Right lung (tissue), 5 donors: Measurements from ENCODE around the gene ACKR4. TPM values are rescaled to one million over a fixed set of nuclear protein-coding genes. Genes with fewer than 3 reads are reported as not detected.
"Not testable (repeated sequence)": the region's sequence is repeated elsewhere in the genome, so short reads cannot be mapped to it uniquely, and the experiment has no call there.

Experiments
- DNase-seq, 2 donors: peaks; one replicate each; pipeline ENCODE4 v3.0.0-alpha.2; 2013
- polyA plus RNA-seq, 5 donors: library from polyadenylated mRNA; unstranded; fragments of 120-200 nt; gene quantifications; one replicate each; pipeline versions ENCODE4 v1.2.1 to v1.2.3, GENCODE V29; 2013; ENCODE audit warnings: inconsistent platforms in 1 of 5, low replicate concordance in 1 of 5; ENCODE audit not compliant: insufficient read length in 5 of 5, insufficient read depth in 1 of 5

Gene ACKR4
- polyA plus RNA-seq, 5 donors: 1.0 to 2.6 (median 1.4) TPM

DNA sequence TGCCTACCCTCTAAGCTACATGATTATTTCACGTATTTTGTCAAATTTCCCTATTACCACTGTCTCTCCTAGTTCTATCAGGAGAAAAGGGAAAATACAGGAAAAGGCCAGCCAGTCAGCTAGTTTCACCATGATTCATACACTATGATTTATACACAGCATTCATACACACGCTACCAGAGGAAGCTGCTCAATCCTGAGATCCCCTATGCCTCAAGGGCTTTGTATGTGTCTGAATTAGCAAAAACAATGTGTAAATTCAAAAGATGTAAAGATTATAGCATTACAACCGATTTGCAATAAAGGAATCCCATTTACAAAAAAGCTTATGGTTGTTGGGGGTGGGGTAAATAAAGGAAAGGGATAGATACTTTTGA, 3.1 kb upstream of the ACKR4 start:
- DNase-seq: no peak

DNA sequence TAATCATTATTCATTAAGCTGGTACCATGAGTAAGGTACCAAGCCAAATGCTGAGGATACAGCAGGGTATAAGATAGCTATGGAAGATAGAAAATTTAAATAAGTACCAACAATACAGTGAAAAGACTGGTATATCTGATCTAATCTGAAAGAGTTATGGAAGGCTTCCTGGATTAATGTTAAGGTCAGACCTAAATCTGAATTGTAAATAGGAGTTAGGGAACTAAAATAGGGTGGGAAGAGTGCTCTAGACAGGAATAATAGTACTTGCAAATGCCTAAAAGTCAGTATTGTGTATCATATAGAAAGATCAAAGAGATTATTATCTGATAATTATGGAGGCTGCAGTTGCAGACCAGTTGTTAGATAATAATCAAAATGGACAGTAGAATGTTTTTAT, 2.6 kb upstream of the ACKR4 start:
- no peak for DNase-seq

DNA sequence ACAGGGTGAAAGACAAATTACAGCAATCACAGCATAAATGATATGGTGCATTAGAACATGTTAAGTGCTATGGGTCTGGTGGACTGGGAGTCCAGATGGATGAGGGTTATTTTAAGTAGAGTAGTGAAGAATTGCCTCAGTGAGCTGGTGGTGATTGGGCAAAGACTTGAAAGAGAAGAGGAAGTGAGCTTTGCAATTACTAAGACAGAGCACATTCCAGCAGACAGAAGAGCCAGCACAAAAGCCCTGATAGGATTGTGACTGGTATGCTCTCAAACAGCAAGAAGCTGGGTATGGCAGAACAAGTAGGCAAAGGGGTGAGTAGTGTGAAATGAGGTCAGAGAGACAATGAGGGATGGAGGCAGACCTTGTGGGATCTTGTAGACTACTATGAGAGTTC, 2.1 kb upstream of the ACKR4 start:
- DNase-seq: no peak

DNA sequence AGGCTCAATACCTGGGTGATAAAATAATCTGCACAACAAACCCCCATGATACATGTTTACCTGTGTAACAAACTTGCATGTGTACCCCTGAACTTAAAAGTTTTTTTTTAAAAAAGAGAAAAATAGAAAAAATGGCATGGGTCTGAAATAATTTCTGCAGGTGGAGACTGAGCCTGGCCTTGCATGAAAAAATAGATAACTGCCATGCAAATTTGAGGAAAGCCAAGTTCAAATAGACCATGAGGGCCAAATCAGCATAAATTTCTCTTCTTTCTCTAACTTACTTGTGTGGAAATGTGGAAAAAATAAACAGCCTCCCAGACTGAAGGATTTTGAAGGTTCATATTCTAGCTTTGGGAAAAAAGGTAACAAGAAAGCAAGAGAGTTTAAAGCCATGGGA, 744 bp upstream of the ACKR4 start:
- no peak for DNase-seq

DNA sequence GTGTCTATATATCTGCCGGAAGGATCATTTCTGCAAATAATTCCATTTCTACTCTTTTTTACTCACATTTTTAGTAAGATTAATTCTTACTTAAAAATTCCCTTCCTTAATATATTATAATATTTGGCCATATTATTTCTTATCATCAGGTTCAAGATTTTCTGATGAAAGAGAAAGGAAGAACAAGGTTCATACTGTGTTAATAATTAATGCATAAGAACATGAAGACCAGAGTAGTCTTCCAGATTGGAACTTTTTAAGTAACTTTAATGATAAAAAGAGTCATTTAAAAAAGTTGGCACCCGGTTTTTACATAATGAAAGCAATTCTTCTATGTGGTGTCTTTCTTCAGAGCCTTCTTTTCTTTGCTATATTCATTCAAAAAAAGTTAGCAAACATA, 590 bp downstream of the ACKR4 start:
- DNase-seq: no peak

DNA sequence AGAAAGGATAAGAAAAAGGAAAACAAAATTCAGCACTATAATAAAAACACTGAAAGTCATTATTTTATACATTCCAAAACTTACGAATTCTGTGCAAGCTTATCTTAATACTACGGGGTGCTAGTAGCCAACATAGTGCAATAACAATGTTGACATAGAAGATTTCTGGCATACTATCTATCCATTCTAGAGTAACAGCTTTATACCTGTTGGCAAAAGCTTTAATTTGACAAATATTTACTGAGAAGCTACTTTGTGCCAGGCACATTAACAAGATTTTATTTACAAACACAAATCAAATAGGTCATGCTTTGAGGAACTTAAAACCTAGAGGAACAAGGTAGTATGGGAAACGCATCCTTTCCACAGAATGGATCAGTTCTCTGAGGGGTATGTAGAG, 1.1 kb downstream of the ACKR4 start:
- no peak for DNase-seq

DNA sequence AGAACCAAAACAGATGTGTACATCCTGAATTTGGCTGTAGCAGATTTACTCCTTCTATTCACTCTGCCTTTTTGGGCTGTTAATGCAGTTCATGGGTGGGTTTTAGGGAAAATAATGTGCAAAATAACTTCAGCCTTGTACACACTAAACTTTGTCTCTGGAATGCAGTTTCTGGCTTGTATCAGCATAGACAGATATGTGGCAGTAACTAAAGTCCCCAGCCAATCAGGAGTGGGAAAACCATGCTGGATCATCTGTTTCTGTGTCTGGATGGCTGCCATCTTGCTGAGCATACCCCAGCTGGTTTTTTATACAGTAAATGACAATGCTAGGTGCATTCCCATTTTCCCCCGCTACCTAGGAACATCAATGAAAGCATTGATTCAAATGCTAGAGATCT, 3.5 kb downstream of the ACKR4 start:
- not testable (repeated sequence) for DNase-seq

DNA sequence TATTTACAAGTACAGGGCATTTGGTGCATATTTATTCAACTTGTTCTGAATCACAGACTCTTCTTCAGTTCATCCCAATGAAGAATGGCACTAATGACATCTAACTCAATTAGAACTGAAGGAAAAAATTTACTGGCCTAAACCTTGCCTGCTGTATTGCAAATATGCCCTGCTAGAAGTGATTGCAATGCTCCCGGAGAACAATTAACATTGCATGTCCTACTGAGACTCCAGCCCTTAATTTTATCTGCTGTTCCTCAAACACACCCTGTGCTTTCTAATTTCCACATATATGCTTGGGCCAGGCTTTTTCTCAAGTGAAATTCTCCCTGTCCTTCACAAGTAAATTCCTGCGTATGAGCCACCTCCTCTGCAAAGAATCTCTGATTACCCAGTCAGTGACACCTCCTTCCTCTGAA, 8.3 kb downstream of the ACKR4 start:
- DNase-seq: no peak

DNA sequence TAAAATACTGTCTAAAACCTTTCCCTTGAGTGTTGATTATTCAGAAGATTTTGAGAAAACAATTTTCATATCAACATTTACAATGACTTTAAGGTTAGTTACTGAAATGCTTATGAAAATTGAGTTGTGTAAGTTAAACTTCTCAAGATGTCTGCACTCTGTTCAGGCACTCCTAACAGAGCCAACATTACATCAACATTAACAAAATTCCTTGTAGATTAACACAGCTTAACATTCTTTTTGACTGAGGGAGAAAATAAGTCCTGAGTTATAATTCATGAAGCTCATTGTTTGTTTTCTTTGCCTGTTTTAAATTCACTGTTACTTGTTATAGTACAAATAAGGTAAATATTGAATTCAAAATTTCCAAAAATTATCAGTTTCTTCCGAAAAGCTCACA, 9.0 kb downstream of the ACKR4 start:
- DNase-seq: no peak

DNA sequence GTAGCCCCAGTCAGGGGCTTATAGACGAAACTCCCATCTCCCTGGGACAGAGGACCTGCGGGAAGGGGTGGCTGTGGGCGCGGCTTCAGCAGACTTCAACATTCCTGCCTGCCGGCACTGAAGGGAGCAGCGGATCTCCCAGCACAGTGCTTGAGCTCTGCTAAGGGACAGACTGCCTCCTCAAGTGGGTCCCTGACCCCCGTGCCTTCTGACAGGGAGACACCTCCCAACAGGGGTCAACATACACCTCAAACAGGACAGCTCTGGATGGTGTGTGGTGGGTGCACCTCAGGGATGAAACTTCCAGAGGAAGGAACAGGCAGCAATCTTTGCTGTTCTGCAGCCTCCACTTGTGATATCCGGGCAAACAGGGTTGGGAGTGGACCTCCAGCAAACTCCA, 9.6 kb downstream of the ACKR4 start:
- DNase-seq: not testable (repeated sequence)

DNA sequence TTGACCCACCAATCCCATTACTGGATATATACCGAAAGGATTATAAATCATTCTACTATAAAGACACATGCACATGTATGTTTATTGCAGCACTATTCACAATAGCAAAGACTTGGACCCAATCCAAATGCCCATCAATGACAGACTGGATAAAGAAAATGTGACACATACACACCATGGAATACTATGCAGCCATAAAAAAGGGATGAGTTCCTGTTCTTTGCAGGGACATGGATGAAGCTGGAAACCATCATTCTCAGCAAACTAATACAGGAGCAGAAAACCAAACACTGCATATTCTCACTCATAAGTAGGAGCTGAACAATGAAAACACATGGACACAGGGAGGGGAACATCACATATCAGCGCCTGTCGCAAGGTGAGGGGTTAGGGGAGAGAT, 18.2 kb downstream of the ACKR4 start:
- DNase-seq: not testable (repeated sequence)

DNA sequence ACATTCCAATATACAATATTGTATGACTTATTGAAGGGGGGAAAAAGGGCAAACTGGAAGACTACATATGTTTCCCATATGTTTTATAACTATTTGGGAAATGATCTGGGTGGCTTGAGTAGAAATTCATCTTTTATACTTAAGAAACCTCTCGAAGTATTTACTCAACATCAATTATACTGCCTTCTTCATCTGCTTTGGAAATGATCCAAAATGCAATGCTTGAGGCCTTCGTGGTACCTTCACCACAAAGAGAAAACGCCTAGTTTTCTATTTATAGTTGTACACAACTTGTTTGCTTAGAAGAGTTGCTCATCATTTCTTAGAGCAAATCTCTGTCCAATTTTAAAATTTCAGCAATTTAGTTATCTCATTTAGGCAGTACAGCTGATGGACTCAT, 18.8 kb downstream of the ACKR4 start:
- no peak for DNase-seq

DNA sequence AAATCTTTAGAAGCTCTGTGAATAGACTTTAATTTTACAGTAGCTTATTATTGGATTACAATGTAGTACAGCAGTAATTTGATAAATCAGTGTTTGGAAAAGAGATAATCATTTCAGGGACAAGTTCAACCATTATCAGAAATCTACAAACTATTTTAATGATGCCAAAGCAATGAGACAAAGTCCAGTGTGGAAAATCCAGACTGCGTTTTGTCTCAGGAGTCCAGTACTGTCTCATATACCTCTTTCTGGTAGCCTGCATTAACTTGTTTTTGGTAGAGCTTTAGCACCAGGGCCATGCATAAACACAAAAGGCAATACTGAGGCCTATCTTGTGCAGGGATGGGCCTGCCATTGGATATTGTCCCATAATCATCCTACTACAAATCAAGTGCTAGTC, 19.7 kb downstream of the ACKR4 start:
- no peak for DNase-seq

DNA sequence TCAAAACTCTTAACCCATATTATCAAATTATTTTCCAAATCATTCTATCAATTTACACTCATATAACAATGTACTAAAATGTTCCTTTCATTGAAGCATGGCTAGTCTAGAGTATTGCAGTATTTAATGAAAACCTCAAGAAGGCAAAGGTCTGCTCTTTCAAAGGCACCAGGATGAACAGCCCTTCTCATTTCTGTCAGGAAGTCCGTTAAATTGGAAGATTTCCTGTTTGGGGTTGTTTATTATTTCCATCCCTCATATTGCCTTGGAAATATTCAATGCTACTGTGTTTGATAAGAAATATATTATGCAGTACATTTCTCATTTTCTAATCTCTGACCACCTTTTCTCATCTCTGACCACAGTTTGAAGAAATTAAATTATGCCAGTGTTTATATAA, 25.1 kb downstream of the ACKR4 start:
- DNase-seq: no peak

DNA sequence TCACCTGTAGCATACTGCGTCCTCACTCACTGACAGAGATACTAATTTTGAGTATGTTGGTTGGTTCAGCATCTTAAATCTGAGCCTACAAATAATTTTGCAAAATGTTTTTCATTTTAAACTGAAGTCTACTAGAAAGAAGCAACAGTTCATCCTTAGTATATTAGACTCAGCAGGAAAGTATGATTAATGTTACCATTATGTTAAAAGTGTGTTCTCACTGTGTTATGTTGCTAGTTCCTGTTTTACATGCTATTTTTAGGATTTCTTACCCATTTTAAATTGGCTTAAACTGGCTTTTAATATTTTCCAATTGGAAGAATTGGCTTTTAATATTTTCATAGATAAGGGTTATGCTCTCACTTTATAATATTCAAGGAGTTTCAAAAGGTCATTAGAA, 25.7 kb downstream of the ACKR4 start:
- no peak for DNase-seq

DNA sequence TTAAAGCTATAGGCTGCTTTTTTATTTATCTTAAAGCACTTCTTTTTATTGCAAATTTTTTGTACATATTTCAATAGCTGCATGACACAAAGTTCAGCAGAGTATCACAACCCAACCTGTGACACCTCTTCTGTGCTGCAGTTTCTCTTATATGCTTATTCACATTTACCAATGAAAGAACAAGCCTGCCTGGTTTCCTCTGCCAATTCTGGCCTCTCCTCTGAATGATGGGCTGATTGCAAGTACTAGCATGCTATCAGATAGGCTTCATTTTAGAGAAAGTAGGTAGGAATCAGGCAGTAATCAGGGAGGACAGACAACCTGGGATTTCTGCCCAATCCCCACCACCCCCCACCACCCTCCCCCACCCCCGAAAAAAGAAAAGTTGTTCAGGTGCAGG, 26.6 kb downstream of the ACKR4 start:
- DNase-seq: no peak

DNA sequence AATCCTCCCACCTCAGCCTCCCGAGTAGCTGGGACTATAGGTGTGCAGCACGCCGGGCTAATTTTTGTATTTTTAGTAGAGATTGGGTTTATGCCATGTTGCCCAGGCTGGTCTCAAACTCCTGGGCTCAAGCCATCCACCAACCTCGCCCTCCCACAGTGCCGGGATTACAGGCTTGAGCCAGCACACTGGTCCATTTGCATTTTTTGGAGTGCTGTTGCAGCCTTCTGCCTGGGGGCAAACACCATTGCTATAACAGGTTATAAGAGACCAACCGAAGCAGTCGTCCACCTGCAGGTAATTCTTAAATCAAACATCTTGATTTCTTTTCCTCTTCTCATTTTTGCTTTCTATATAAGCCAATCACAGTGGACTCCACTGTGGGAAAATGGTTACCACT, 27.7 kb downstream of the ACKR4 start:
- no peak for DNase-seq

DNA sequence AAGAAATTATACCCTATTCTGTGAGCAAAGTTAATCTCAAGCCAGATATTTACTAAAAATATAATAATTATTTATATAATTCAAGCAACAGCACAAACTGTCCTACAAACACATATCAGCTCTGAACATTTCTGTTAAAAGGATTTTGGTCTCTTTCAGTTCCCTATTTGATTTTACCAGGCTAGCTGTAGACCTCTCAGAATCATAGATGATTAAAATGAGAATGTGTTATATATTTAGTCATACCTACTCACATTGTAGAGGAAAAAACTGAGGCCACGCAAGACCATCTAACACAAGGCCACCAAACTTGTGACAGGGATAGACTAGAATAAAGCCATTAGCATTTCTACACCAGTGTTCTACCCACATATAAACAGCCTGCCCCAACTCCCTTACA, 28.5 kb downstream of the ACKR4 start:
- DNase-seq: no peak

DNA sequence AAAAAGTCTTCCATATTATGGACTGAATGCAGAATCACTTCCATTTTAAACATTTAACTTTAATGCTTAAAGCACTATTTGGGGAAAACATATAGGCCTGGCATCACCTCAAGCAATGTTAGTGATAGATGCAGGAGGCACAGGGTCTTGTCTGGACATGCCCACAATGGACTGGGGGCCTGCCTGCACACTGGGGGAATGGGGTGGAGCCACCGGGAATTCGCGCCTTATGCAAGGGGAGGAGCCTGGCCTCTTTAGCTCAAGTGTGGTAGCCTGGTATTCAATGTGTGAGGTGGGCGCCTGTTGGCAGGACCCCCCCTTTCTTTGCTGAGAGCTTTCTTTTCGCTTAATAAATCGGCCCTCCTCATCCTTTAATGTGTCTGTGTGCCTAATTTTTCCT, 29.9 kb downstream of the ACKR4 start:
- no peak for DNase-seq

DNA sequence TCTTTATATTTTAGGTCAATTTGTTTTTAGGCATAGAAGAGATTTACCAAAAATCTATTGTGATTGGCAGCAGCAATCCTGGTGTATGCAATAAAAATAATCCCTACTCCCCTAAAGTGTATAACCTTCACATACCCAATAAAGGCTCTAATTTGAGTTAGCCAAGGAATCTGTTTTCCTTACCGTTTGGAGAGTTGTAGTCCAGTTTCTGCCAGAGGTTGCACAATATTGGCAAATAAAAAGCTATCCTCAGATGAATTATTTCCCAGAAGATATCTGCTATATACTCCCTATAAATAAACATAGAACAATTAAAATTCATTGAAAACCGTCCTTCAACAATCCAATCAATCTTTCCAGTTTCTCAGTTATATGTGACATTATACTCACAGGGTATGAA, 31.1 kb downstream of the ACKR4 start:
- no peak for DNase-seq

DNA sequence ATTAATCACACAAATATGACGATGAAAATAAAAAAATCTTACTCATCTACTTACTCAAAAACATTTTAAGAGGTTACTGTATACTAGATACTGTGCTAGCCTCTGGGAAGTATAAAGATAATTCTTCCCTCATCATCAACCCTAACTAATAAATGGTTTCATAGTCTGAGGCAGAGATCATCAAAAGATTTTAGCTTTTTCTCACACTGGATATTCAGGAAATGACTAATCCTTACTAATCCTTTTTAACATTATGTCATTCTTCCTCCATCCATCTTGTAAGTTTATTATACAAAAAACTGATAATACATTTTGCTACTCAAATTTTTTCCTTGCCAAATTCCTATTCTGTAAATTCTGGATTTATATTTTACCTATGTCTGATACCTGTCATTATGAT, 32.9 kb downstream of the ACKR4 start:
- no peak for DNase-seq

DNA sequence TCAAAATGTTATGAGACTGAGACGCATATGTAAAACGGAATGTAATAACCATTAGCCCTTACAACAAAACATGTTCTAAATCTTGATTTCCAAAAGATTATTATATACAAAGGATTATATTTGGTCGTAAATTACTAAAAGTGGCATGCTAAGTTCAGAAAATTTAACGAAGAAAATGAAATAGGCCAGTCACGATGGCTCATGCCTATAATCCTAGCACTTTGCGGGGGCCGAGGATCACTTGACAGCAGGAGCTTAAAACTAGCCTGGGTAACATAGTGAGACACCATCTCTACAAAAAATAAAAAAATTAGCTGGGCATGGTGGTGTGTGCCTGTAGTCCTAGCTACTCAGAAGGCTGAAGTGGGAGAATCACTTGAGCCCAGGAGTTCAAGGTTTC, 33.5 kb downstream of the ACKR4 start:
- DNase-seq: no peak

DNA sequence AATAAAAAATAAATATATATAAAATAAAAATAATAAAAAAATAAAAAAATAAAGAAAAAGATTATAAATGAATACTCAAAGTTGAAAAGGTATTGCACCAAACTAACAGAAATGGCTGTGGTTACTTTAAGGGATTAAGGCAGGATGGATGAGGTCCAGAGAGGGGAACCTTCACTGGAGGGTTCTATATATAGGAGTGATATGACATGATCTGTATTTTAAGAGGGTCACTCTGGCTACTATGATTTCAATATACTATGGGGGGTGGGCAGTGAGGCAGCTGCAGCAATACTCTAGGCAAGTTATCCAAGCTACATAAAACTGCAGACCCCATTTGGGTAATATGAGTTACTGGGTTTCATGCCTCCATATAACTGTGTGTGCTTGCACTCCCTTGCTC, 38.0 kb downstream of the ACKR4 start:
- DNase-seq: no peak

DNA sequence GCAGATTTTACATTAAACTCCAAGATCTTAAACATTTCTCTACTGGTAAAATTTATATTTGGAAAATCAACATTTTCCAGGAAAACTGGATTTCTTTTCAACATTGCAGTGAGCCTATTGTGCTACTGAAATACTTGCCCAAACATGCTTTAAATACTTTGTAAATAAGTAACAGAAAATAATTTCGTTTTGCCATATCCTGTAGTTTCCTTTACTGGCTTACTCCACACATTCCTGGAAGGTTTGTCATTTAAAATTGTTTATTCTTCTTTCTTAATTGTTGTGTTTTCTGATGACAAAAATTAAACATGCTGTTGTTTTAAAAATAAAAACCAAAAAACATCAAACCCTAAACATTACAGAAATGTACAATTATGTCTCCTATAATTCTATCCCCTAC, 40.5 kb downstream of the ACKR4 start:
- DNase-seq: no peak

DNA sequence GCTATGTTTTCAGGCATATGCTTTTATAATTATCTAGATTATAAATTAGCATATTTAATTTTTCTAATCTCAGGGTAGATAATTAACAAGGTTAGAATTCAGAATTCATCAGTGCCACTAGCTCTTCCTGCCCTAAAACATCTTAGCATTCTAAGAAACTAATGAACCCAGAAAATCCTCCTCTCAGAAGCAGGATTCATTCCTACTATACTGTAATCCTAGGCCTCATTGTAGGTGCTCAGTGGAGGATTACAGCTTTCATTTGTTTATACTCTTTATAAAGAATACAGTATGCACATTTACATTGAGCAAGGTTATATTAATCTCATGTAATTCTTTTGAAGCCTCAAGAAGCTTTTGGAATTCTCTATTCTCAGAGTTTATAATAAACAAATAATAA, 41.6 kb downstream of the ACKR4 start:
- DNase-seq: no peak
